Endothelial cell of umbilical vein (primary cell): ENCODE results near the gene APOC1. TPM values are rescaled to one million over a fixed set of nuclear protein-coding genes. Genes with fewer than 3 reads are reported as not detected.

Source experiments
- BruUV-seq: library from RNA; stranded (reverse); fragments of 400-500 nt; replicated peaks from 2 replicates; lab custom pipeline; 2021; lab: Mats Ljungman, UMichigan
- CTCF ChIA-PET: fragments of 300-600, 350-600 bp; sonication (Branson Sonifier 250); formaldehyde crosslinking; loops from one replicate; lab custom pipeline; 2021; ENCODE audit warnings: antibody characterized with exemption, inconsistent platforms; lab: Charles Lee
- POLR2A ChIA-PET: fragments of 300-600, 350-600 bp; sonication (Branson Sonifier 250); formaldehyde crosslinking; loops from one replicate; lab custom pipeline; 2021; ENCODE audit warnings: antibody characterized with exemption, inconsistent platforms; lab: Charles Lee
- DNase-seq: peaks from one replicate; pipeline ENCODE4 v3.0.0-alpha.2; 2011; ENCODE audit warnings: low read depth, low spot score
- FAIRE-seq: peaks from 2 replicates; lab custom pipeline; 2011; peaks lifted over from hg19 to GRCh38; lab: Jason Lieb, UNC
- H2AFZ ChIP-seq: 2 replicates; pipeline ENCODE4 v1.6.0; 2012; ENCODE audit warnings: low read depth, low read length, control low read depth, inconsistent platforms
- H3K27ac ChIP-seq: 2 replicates; pipeline ENCODE4 v1.5.1; 2011; ENCODE audit warnings: low read depth, mild to moderate bottlenecking, control low read depth, low read length, moderate library complexity; ENCODE audit not compliant: insufficient read depth
- H3K27me3 ChIP-seq, 2 experiments: 2 replicates each; pipeline versions ENCODE4 v1.6.0 to v1.6.1; 2011; ENCODE audit warnings: low read length in 2 of 2, mixed read lengths in 1 of 2; ENCODE audit not compliant: control insufficient read depth in 2 of 2, insufficient read depth in 2 of 2
- H3K36me3 ChIP-seq, 2 experiments: 2 replicates in 1 of 2; 3 replicates in 1 of 2; pipeline ENCODE4 v1.5.1; 2011; ENCODE audit warnings: low read length in 2 of 2, mild to moderate bottlenecking in 1 of 2, moderate library complexity in 1 of 2; ENCODE audit not compliant: control insufficient read depth in 2 of 2, insufficient read depth in 2 of 2; ENCODE audit errors: extremely low read depth in 1 of 2
- H3K4me1 ChIP-seq: 3 replicates; pipeline ENCODE4 v1.5.1; 2011; ENCODE audit warnings: mild to moderate bottlenecking, low read length; ENCODE audit not compliant: control insufficient read depth, insufficient read depth; ENCODE audit errors: extremely low read depth
- H3K4me2 ChIP-seq: 2 replicates; pipeline ENCODE4 v1.6.1; 2011; ENCODE audit warnings: low read length, control low read depth, mixed read lengths; ENCODE audit not compliant: insufficient read depth
- H3K4me3 ChIP-seq, 3 experiments: fragments of 200-600 bp in 1 of 3; sonication (generic), shearing (Covaris generic) in 1 of 3; replicated peaks in 1 of 3; 2 replicates each; pipeline ENCODE4 v1.5.1; 2011 to 2016; ENCODE audit warnings: control low read depth in 3 of 3, low read length in 3 of 3, mild to moderate bottlenecking in 2 of 3, inconsistent platforms in 1 of 3, low read depth in 1 of 3, moderate library complexity in 1 of 3; ENCODE audit not compliant: insufficient read depth in 1 of 3
- H3K79me2 ChIP-seq: 2 replicates; pipeline ENCODE4 v1.6.0; 2012; ENCODE audit warnings: low read length, inconsistent platforms; ENCODE audit not compliant: control insufficient read depth, insufficient read depth
- H3K9ac ChIP-seq: replicated peaks from 2 replicates; pipeline ENCODE3; 2011; ENCODE audit warnings: low read length, control low read depth; ENCODE audit not compliant: insufficient read depth; ENCODE audit errors: extremely low read depth
- H3K9me1 ChIP-seq: replicated peaks from 3 replicates; pipeline ENCODE4 v1.6.0; 2011; ENCODE audit warnings: mild to moderate bottlenecking, low read length; ENCODE audit not compliant: control insufficient read depth, insufficient read depth; ENCODE audit errors: extremely low read depth
- H3K9me3 ChIP-seq: replicated peaks from 2 replicates; pipeline ENCODE4 v1.5.1; 2012; ENCODE audit warnings: low read length, inconsistent platforms; ENCODE audit not compliant: control insufficient read depth, insufficient read depth
- H4K20me1 ChIP-seq: replicated peaks from 2 replicates; pipeline ENCODE3; 2011; ENCODE audit warnings: mild to moderate bottlenecking, low read length; ENCODE audit not compliant: control insufficient read depth, insufficient read depth; ENCODE audit errors: extremely low read depth
- FOS ChIP-seq: IDR thresholded peaks from 2 replicates; pipeline ENCODE4 v1.6.1; 2011; ENCODE audit warnings: mild to moderate bottlenecking, low read length, moderate library complexity, borderline replicate concordance; ENCODE audit not compliant: insufficient read depth
- GATA2 ChIP-seq: IDR thresholded peaks from 2 replicates; pipeline ENCODE4 v1.7.0; 2011; ENCODE audit warnings: low read depth, mild to moderate bottlenecking, moderate library complexity, mixed read lengths, low read length; ENCODE audit not compliant: insufficient read length, insufficient read depth
- JUN ChIP-seq: IDR thresholded peaks from 2 replicates; pipeline ENCODE4 v1.6.1; 2011; ENCODE audit warnings: borderline replicate concordance, low read depth; ENCODE audit not compliant: insufficient read length, insufficient read depth
- dilution Hi-C: fragments of 300-500 bp; cut with MboI; formaldehyde crosslinking; loops from one replicate; pipeline ENCODE4 v1.15.0; 2019; ENCODE audit warnings: low sequenced_read_pairs; ENCODE audit not compliant: extremely low pct_ligation_motif_present
- intact Hi-C: fragments of 100-400 bp; cut with micrococcal nuclease; formaldehyde crosslinking; loops from one replicate; pipeline ENCODE4 v1.10.0; 2022
- polyA plus RNA-seq, 4 experiments: library from polyadenylated mRNA; depleted of rRNA in 3 of 4; stranded (reverse) in 3 of 4; unstranded in 1 of 4; fragments of >200 nt; gene quantifications; 2 replicates each; pipeline versions ENCODE4 v1.2.1 to v1.2.3, GENCODE V29; 2011 to 2012; ENCODE audit warnings: missing spikeins in 1 of 4
- total RNA-seq: library from RNA; stranded (reverse); gene quantifications from 2 replicates; pipeline ENCODE4 v1.2.3, GENCODE V29; 2021
- TF ChIP-seq, protein P1 (sequence below), 2 donors: IDR thresholded peaks; 1 replicate in 1 of 2; 2 replicates in 1 of 2; pipeline ENCODE4 v1.5.1; 2011; ENCODE audit warnings: low read length in 2 of 2, mild to moderate bottlenecking in 2 of 2, moderate library complexity in 2 of 2, control low read depth in 1 of 2, inconsistent platforms in 1 of 2, low read depth in 1 of 2; ENCODE audit not compliant: insufficient read depth in 1 of 2; ENCODE audit errors: extremely low read depth in 1 of 2

The APOC1 gene
- total and polyA plus RNA-seq, 2 donors (not counting 3 experiments of a cell fraction or from before 2014, with no cell fraction given), result 5.0 to 18.5 TPM

- ChIA-PET CTCF (interaction anchor here (0.6 to 3.0 kb wide), 13 partner anchors 19 to 381 kb away, joined by 3 to 62 read pairs (median 5); partner anchors contain the start of gene APOE), POLR2A (no interaction called here)
- BruUV-seq, result no TSS peak
- Histone ChIP-seq H4K20me1 (no peaks in the 10 kb centered on the region), H3K27ac (no peak overlapping the region), H3K9me1 (no peaks in the 10 kb centered on the region), H3K4me2 (no peak overlapping the region), H3K9ac (no peak overlapping the region), H3K4me1 (peaks cover 11% of the 10 kb centered on the region), H3K27me3 (no peaks in the 10 kb centered on the region), H3K4me3 (no peak overlapping the region), H3K79me2 (peaks cover 12% of the 10 kb centered on the region), H3K9me3 (no peaks in the 10 kb centered on the region), H3K36me3 (no peaks in the 10 kb centered on the region), H2AFZ (peak overlapping the region; percentile 12)
- intact Hi-C loops, result loop anchor here (1.0 to 10.0 kb wide), 4 partner anchors 48 to 229 kb away; partner anchors contain the start of gene BCAM
- FAIRE-seq, result peak; percentile 80
- dilution Hi-C loops, result no loop called here
- DNase-seq, result peak; percentile 67
- peak; percentile 34 for TF ChIP-seq GATA2
- no peak for TF ChIP-seq JUN
- TF ChIP-seq, protein P1, sequence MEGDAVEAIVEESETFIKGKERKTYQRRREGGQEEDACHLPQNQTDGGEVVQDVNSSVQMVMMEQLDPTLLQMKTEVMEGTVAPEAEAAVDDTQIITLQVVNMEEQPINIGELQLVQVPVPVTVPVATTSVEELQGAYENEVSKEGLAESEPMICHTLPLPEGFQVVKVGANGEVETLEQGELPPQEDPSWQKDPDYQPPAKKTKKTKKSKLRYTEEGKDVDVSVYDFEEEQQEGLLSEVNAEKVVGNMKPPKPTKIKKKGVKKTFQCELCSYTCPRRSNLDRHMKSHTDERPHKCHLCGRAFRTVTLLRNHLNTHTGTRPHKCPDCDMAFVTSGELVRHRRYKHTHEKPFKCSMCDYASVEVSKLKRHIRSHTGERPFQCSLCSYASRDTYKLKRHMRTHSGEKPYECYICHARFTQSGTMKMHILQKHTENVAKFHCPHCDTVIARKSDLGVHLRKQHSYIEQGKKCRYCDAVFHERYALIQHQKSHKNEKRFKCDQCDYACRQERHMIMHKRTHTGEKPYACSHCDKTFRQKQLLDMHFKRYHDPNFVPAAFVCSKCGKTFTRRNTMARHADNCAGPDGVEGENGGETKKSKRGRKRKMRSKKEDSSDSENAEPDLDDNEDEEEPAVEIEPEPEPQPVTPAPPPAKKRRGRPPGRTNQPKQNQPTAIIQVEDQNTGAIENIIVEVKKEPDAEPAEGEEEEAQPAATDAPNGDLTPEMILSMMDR (IDR thresholded peaks at IDR 0.05; ENCODE audit: extremely low read depth in 1 of 2, insufficient read depth in 1 of 2, low read depth in 1 of 2, low read length in 2 of 2), result peak; percentile 69 to 81
- no peak for TF ChIP-seq FOS
Measured at GRCh38 chr19:44951179-44952159, 37.1 kb downstream of the APOC1 start.
